Measurements from ENCODE around the gene ABCB9.

GRCh38 chr12:122996188-122996601 lies 29.9 kb upstream of the ABCB9 start:
- TF ChIP-seq POLR2AphosphoS5 (IDR thresholded peaks at IDR 0.05; ENCODE audit: low read depth) (no peak), EZH2 (IDR thresholded peaks at IDR 0.05; ENCODE audit: low read depth, unreplicated experiment) (no peak), ETS1 (IDR thresholded peaks at IDR 0.05) (no peak), EZH2phosphoT487 (IDR thresholded peaks at IDR 0.05; ENCODE audit: unreplicated experiment) (no peak), NANOG (IDR thresholded peaks at IDR 0.05; ENCODE audit: borderline replicate concordance) (no peak), ZNF331 (CRISPR knock-in tag; IDR thresholded peaks at IDR 0.05; ENCODE audit: low read depth) (no peak), REST (IDR thresholded peaks at IDR 0.05; ENCODE audit: unreplicated experiment) (no peak), CREB1 (CRISPR knock-in tag; IDR thresholded peaks at IDR 0.05; ENCODE audit: low read depth) (no peak)
- TF ChIP-seq, protein P1, sequence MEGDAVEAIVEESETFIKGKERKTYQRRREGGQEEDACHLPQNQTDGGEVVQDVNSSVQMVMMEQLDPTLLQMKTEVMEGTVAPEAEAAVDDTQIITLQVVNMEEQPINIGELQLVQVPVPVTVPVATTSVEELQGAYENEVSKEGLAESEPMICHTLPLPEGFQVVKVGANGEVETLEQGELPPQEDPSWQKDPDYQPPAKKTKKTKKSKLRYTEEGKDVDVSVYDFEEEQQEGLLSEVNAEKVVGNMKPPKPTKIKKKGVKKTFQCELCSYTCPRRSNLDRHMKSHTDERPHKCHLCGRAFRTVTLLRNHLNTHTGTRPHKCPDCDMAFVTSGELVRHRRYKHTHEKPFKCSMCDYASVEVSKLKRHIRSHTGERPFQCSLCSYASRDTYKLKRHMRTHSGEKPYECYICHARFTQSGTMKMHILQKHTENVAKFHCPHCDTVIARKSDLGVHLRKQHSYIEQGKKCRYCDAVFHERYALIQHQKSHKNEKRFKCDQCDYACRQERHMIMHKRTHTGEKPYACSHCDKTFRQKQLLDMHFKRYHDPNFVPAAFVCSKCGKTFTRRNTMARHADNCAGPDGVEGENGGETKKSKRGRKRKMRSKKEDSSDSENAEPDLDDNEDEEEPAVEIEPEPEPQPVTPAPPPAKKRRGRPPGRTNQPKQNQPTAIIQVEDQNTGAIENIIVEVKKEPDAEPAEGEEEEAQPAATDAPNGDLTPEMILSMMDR (conservative IDR thresholded peaks at IDR 0.05; ENCODE audit: low read depth in 2 of 2) = no peak
